ENCODE results near the gene RALY.
A peak's percentile ranks its signal among the peaks of the same experiment; 100 is the strongest.

RALY gene

GRCh38 chr20:34066476-34067090, 72.9 kb downstream of the RALY start:
- Histone ChIP-seq H3K4me2 (ENCODE audit: low read length) (no peak overlapping the region), H3K27me3 (ENCODE audit: control insufficient read depth, insufficient read depth, low read length) (no peaks in the 10 kb centered on the region), H3K36me3 (ENCODE audit: control insufficient read depth, insufficient read depth, low read length) (no peaks in the 10 kb centered on the region), H3K79me2 (peaks cover 5% of the 10 kb centered on the region), H3K4me3 (ENCODE audit: low read depth, low read length) (no peak overlapping the region), H2AFZ (no peak overlapping the region), H3K9me3 (ENCODE audit: control insufficient read depth, low read length) (no peaks in the 10 kb centered on the region), H3K27ac (no peak overlapping the region), H3K4me1 (peaks cover 9% of the 10 kb centered on the region), H3K9ac (no peak overlapping the region)
- TF ChIP-seq CTCF (IDR thresholded peaks at IDR 0.05), result no peak

GRCh38 chr20:34068001-34068400, 74.3 kb downstream of the RALY start:
- Histone ChIP-seq H3K4me3 (ENCODE audit: low read depth, low read length) (no peak overlapping the region), H3K9me3 (ENCODE audit: control insufficient read depth, low read length) (no peaks in the 10 kb centered on the region), H3K36me3 (ENCODE audit: control insufficient read depth, insufficient read depth, low read length) (no peaks in the 10 kb centered on the region), H3K4me1 (peaks cover 9% of the 10 kb centered on the region), H3K27me3 (ENCODE audit: control insufficient read depth, insufficient read depth, low read length) (no peaks in the 10 kb centered on the region), H2AFZ (no peak overlapping the region), H3K27ac (no peak overlapping the region), H3K9ac (no peak overlapping the region), H3K79me2 (peaks cover 15% of the 10 kb centered on the region), H3K4me2 (ENCODE audit: low read length) (no peak overlapping the region)
- TF ChIP-seq CTCF (IDR thresholded peaks at IDR 0.05), result no peak

GRCh38 chr20:34069341-34070078, 75.8 kb downstream of the RALY start:
- TF ChIP-seq CTCF (IDR thresholded peaks at IDR 0.05), result peak; percentile 92
- Histone ChIP-seq H3K79me2 (peaks cover 29% of the 10 kb centered on the region), H3K4me3 (ENCODE audit: low read depth, low read length) (no peak overlapping the region), H3K36me3 (ENCODE audit: control insufficient read depth, insufficient read depth, low read length) (no peaks in the 10 kb centered on the region), H3K9me3 (ENCODE audit: control insufficient read depth, low read length) (no peaks in the 10 kb centered on the region), H3K27me3 (ENCODE audit: control insufficient read depth, insufficient read depth, low read length) (no peaks in the 10 kb centered on the region), H3K4me2 (ENCODE audit: low read length) (no peak overlapping the region), H3K4me1 (peaks cover 9% of the 10 kb centered on the region), H3K9ac (no peak overlapping the region), H3K27ac (no peak overlapping the region), H2AFZ (no peak overlapping the region)

GRCh38 chr20:34070079-34070439, 76.3 kb downstream of the RALY start:
- Histone ChIP-seq H3K9me3 (ENCODE audit: control insufficient read depth, low read length) (no peaks in the 10 kb centered on the region), H3K4me1 (peaks cover 9% of the 10 kb centered on the region), H3K36me3 (ENCODE audit: control insufficient read depth, insufficient read depth, low read length) (no peaks in the 10 kb centered on the region), H3K27ac (no peak overlapping the region), H3K27me3 (ENCODE audit: control insufficient read depth, insufficient read depth, low read length) (no peaks in the 10 kb centered on the region), H2AFZ (no peak overlapping the region), H3K4me2 (ENCODE audit: low read length) (no peak overlapping the region), H3K9ac (no peak overlapping the region), H3K79me2 (peaks cover 35% of the 10 kb centered on the region), H3K4me3 (ENCODE audit: low read depth, low read length) (no peak overlapping the region)
- TF ChIP-seq CTCF (IDR thresholded peaks at IDR 0.05), result no peak

- no peak overlapping the region for H3K9ac ChIP-seq
- H3K9me3 ChIP-seq (ENCODE audit: control insufficient read depth, low read length), result no peaks in the 10 kb centered on the region
- H3K4me2 ChIP-seq (ENCODE audit: low read length), result no peak overlapping the region
- H3K36me3 ChIP-seq (ENCODE audit: control insufficient read depth, insufficient read depth, low read length), result no peaks in the 10 kb centered on the region
- no peak for TF ChIP-seq CTCF (IDR thresholded peaks at IDR 0.05)
- H3K4me1 ChIP-seq, result peaks cover 9% of the 10 kb centered on the region
- no peaks in the 10 kb centered on the region for H3K27me3 ChIP-seq (ENCODE audit: control insufficient read depth, insufficient read depth, low read length)
- H3K27ac ChIP-seq, result no peak overlapping the region
- no peak overlapping the region for H2AFZ ChIP-seq
- H3K4me3 ChIP-seq (ENCODE audit: low read depth, low read length), result no peak overlapping the region
- H3K79me2 ChIP-seq, result peaks cover 42% of the 10 kb centered on the region
Observed at GRCh38 chr20:34070859-34071258, 77.1 kb downstream of the RALY start.

Data from parathyroid adenoma (tissue), 2 donors.